GM23338 (cell line): Measurements from ENCODE around the gene MARCHF10. TPM values are rescaled to one million over a fixed set of nuclear protein-coding genes. Genes with fewer than 3 reads are reported as not detected.

Experiments used
- ATAC-seq: fragments of 200-7000 bp; cut with Tn5 transposase; 3 replicates; pipeline ENCODE4 v1.9.1; 2020
- DNase-seq: peaks from one replicate; pipeline ENCODE4 v3.0.0-alpha.2; 2015; ENCODE audit warnings: low spot score
- H2AFZ ChIP-seq: fragments of 200-600 bp; sonication (generic); 2 replicates; pipeline ENCODE4 v1.8.0; 2016; ENCODE audit warnings: antibody characterized with exemption, mild to moderate bottlenecking, moderate library complexity
- H3F3A ChIP-seq: fragments of 200-600 bp; sonication (generic); replicated peaks from 2 replicates; pipeline ENCODE4 v1.8.0; 2017; ENCODE audit warnings: antibody characterized with exemption, mixed run types, low read depth
- H3K27ac ChIP-seq: fragments of 200-600 bp; sonication (generic); 2 replicates; pipeline ENCODE4 v1.6.1; 2016; ENCODE audit warnings: low read depth
- H3K27me3 ChIP-seq: fragments of 200-600 bp; sonication (generic); 2 replicates; pipeline ENCODE4 v1.8.0; 2016; ENCODE audit warnings: mild to moderate bottlenecking, mixed run types, moderate library complexity; ENCODE audit not compliant: insufficient read depth
- H3K36me3 ChIP-seq: fragments of 200-600 bp; sonication (generic); 2 replicates; pipeline ENCODE4 v1.8.0; 2016; ENCODE audit warnings: mild to moderate bottlenecking; ENCODE audit not compliant: insufficient read depth
- H3K4me1 ChIP-seq: fragments of 200-600 bp; sonication (generic); 2 replicates; pipeline ENCODE4 v1.8.0; 2016; ENCODE audit warnings: mild to moderate bottlenecking, moderate library complexity; ENCODE audit not compliant: insufficient read depth
- H3K4me2 ChIP-seq: fragments of 200-600 bp; sonication (generic); 2 replicates; pipeline ENCODE4 v1.7.1; 2017; ENCODE audit warnings: mixed run types
- H3K4me3 ChIP-seq: fragments of 200-600 bp; sonication (generic); 2 replicates; pipeline ENCODE4 v1.6.1; 2016; ENCODE audit warnings: mixed run types
- H3K79me2 ChIP-seq: fragments of 200-600 bp; sonication (generic); replicated peaks from 2 replicates; pipeline ENCODE4 v1.8.0; 2017; ENCODE audit warnings: mild to moderate bottlenecking; ENCODE audit not compliant: insufficient read depth
- H3K9me2 ChIP-seq: fragments of 200-600 bp; sonication (generic); 2 replicates; pipeline ENCODE4 v1.8.0; 2017; ENCODE audit not compliant: insufficient read depth
- H4K20me1 ChIP-seq: fragments of 200-600 bp; sonication (generic); replicated peaks from 2 replicates; pipeline ENCODE4 v1.8.0; 2017; ENCODE audit warnings: mild to moderate bottlenecking; ENCODE audit not compliant: insufficient read depth
- H3K27ac Mint-ChIP-seq: 2 replicates; pipeline ENCODE4 v1.8.0; 2020; ENCODE audit warnings: inconsistent platforms, mild to moderate bottlenecking, moderate library complexity, mixed read lengths
- H3K27me3 Mint-ChIP-seq: 3 replicates; pipeline ENCODE4 v1.8.0; 2022; ENCODE audit warnings: low read depth, mild to moderate bottlenecking, moderate library complexity, mixed read lengths, inconsistent platforms; ENCODE audit not compliant: insufficient read depth, poor library complexity
- H3K36me3 Mint-ChIP-seq: 3 replicates; pipeline ENCODE4 v1.8.0; 2021; ENCODE audit warnings: low read depth, mild to moderate bottlenecking, inconsistent platforms, moderate library complexity, mixed read lengths
- H3K4me1 Mint-ChIP-seq: 3 replicates; pipeline ENCODE4 v1.8.0; 2020; ENCODE audit warnings: mild to moderate bottlenecking, inconsistent platforms, mixed read lengths
- H3K4me3 Mint-ChIP-seq: 3 replicates; pipeline ENCODE4 v1.8.0; 2021; ENCODE audit warnings: moderate library complexity, mild to moderate bottlenecking, inconsistent platforms, mixed read lengths
- H3K9me3 Mint-ChIP-seq: 3 replicates; pipeline ENCODE4 v1.8.0; 2020; ENCODE audit warnings: moderate library complexity, mild to moderate bottlenecking, inconsistent platforms, mixed read lengths
- EZH2 ChIP-seq: fragments of 200-600 bp; sonication (generic); IDR thresholded peaks from one replicate; pipeline ENCODE4 v1.8.0; 2017; ENCODE audit warnings: antibody characterized with exemption, mild to moderate bottlenecking, low read depth; ENCODE audit not compliant: unreplicated experiment
- EZH2phosphoT487 ChIP-seq: fragments of 200-600 bp; sonication (generic); IDR thresholded peaks from one replicate; pipeline ENCODE4 v1.8.1; 2018; ENCODE audit warnings: antibody characterized with exemption; ENCODE audit not compliant: unreplicated experiment
- JUNB ChIP-seq: IDR thresholded peaks from one replicate; pipeline ENCODE4 v1.6.1; 2016; ENCODE audit warnings: antibody characterized with exemption; ENCODE audit not compliant: unreplicated experiment
- POLR2AphosphoS5 ChIP-seq: IDR thresholded peaks from 2 replicates; pipeline ENCODE4 v1.6.1; 2016; ENCODE audit warnings: antibody characterized with exemption, low read depth
- polyA plus RNA-seq: library from polyadenylated mRNA; unstranded; fragments of >200 nt; fragmentation: Nextera tagmentation; extraction: Ambion mirVana; gene quantifications from 2 replicates; pipeline ENCODE4 v1.2.1, GENCODE V29; 2016
- total RNA-seq: library from RNA; depleted of rRNA; stranded (reverse); fragments of >200 nt; shearing (Covaris generic); gene quantifications from 2 replicates; pipeline ENCODE4 v1.2.3, GENCODE V29; 2014
- TF ChIP-seq, protein P1 (sequence below): IDR thresholded peaks from one replicate; pipeline ENCODE4 v1.6.1; 2018; ENCODE audit warnings: antibody characterized with exemption; ENCODE audit not compliant: unreplicated experiment
- TF ChIP-seq, protein P2 (sequence below), 2 experiments: fragments of 200-600 bp in 1 of 2; sonication (generic) in 1 of 2; conservative IDR thresholded peaks; 2 replicates each; pipeline versions ENCODE4 v1.5.1 to v1.6.1; 2016 to 2017; ENCODE audit warnings: antibody characterized with exemption in 2 of 2, low read depth in 2 of 2, mild to moderate bottlenecking in 2 of 2, moderate library complexity in 1 of 2
- TF ChIP-seq, protein P3 (sequence below): fragments of 250-450 bp; sonication (Bioruptor Pico); IDR thresholded peaks from 2 replicates; pipeline ENCODE4 v1.5.0; 2020; ENCODE audit warnings: mild to moderate bottlenecking, moderate library complexity

Gene MARCHF10
- total and polyA plus RNA-seq, 2 experiments from 2014 or later = 0.50 TPM; not detected in 1

DNA sequence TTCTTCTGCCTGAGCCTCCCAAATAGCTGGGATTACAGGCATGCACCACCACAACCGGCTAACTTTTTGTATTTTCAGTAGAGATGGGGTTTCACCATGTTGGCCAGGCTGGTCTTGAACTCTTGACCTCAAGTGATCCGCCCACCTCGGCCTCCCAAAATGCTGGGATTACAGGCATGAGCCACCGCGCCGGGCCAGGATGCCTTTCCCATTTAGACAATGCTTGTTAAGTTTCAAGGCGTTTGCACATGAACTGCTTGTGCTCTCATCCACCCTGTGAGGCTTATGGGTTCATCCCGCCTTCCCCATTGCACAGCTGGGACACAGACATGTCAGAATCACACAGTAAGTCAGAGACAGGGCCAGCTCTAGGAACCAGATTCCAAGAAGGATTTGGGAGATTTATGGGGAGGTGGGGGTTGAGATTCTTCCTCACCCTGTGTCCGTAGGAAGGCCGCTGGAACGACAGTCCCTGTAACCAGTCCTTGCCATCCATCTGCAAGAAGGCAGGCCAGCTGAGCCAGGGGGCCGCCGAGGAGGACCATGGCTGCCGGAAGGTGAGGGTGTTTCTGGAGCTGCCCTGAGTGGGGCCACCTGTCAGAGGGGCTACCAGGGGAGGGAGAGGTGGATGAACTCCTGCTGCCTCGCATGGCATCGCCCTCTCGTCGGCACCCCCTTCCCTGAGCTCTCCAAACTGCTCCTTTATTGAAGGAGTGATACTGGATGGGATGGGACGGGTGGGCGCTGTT is 134.3 kb downstream of the MARCHF10 start (continued):
- TF ChIP-seq, protein P1, sequence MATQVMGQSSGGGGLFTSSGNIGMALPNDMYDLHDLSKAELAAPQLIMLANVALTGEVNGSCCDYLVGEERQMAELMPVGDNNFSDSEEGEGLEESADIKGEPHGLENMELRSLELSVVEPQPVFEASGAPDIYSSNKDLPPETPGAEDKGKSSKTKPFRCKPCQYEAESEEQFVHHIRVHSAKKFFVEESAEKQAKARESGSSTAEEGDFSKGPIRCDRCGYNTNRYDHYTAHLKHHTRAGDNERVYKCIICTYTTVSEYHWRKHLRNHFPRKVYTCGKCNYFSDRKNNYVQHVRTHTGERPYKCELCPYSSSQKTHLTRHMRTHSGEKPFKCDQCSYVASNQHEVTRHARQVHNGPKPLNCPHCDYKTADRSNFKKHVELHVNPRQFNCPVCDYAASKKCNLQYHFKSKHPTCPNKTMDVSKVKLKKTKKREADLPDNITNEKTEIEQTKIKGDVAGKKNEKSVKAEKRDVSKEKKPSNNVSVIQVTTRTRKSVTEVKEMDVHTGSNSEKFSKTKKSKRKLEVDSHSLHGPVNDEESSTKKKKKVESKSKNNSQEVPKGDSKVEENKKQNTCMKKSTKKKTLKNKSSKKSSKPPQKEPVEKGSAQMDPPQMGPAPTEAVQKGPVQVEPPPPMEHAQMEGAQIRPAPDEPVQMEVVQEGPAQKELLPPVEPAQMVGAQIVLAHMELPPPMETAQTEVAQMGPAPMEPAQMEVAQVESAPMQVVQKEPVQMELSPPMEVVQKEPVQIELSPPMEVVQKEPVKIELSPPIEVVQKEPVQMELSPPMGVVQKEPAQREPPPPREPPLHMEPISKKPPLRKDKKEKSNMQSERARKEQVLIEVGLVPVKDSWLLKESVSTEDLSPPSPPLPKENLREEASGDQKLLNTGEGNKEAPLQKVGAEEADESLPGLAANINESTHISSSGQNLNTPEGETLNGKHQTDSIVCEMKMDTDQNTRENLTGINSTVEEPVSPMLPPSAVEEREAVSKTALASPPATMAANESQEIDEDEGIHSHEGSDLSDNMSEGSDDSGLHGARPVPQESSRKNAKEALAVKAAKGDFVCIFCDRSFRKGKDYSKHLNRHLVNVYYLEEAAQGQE = no peak
- TF ChIP-seq, protein P2, sequence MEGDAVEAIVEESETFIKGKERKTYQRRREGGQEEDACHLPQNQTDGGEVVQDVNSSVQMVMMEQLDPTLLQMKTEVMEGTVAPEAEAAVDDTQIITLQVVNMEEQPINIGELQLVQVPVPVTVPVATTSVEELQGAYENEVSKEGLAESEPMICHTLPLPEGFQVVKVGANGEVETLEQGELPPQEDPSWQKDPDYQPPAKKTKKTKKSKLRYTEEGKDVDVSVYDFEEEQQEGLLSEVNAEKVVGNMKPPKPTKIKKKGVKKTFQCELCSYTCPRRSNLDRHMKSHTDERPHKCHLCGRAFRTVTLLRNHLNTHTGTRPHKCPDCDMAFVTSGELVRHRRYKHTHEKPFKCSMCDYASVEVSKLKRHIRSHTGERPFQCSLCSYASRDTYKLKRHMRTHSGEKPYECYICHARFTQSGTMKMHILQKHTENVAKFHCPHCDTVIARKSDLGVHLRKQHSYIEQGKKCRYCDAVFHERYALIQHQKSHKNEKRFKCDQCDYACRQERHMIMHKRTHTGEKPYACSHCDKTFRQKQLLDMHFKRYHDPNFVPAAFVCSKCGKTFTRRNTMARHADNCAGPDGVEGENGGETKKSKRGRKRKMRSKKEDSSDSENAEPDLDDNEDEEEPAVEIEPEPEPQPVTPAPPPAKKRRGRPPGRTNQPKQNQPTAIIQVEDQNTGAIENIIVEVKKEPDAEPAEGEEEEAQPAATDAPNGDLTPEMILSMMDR (conservative IDR thresholded peaks at IDR 0.05; ENCODE audit: low read depth in 2 of 2) = no peak
- no peak for TF ChIP-seq EZH2

DNA sequence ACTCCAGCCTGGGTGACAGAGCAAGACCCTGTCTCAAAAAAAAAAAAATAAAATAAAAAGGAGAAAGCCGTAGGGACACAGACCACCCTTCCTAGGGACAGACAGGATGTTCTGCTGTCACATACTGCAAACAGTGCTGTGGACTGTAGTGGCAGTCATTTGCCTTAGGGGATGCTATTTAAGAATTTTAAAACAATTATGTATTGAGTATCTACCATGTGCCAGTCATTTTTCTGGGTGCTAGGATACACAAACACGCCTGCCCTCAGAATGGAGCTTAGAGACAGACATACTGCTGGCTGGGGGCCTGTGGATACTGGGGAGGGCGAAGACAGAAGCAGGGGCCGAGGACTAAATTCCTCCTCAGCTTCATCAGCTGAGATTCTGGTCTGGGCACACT is 135.2 kb downstream of the MARCHF10 start:
- no peak overlapping the region for H3K4me3 ChIP-seq
- Mint-ChIP-seq H3K27ac (no peak overlapping the region), H3K4me1 (no peaks in the 10 kb centered on the region; the same call in 1 of the 3 replicates), H3K9me3 (no peaks in the 10 kb centered on the region), H3K36me3 (no peaks in the 10 kb centered on the region; the same call in 2 of the 3 replicates), H3K4me3 (no peak overlapping the region), H3K27me3 (peaks cover 7% of the 10 kb centered on the region)
- no peak overlapping the region for H3K4me2 ChIP-seq
- H3K79me2 ChIP-seq = no peaks in the 10 kb centered on the region
- no peaks in the 10 kb centered on the region for H3K4me1 ChIP-seq
- no peaks in the 10 kb centered on the region for H3K27me3 ChIP-seq
- H3K27ac ChIP-seq = no peak overlapping the region
- DNase-seq (no peak), ATAC-seq (no peak)
- H3F3A ChIP-seq = no peaks in the 10 kb centered on the region
- H3K36me3 ChIP-seq = no peaks in the 10 kb centered on the region
- H4K20me1 ChIP-seq = no peaks in the 10 kb centered on the region
- no peaks in the 10 kb centered on the region for H3K9me2 ChIP-seq
- H2AFZ ChIP-seq = no peak overlapping the region
- TF ChIP-seq EZH2phosphoT487 = no peak
- TF ChIP-seq JUNB = no peak
- TF ChIP-seq, protein P2 (conservative IDR thresholded peaks at IDR 0.05; ENCODE audit: low read depth in 2 of 2) = no peak
- no peak for TF ChIP-seq POLR2AphosphoS5
- TF ChIP-seq, protein P3, sequence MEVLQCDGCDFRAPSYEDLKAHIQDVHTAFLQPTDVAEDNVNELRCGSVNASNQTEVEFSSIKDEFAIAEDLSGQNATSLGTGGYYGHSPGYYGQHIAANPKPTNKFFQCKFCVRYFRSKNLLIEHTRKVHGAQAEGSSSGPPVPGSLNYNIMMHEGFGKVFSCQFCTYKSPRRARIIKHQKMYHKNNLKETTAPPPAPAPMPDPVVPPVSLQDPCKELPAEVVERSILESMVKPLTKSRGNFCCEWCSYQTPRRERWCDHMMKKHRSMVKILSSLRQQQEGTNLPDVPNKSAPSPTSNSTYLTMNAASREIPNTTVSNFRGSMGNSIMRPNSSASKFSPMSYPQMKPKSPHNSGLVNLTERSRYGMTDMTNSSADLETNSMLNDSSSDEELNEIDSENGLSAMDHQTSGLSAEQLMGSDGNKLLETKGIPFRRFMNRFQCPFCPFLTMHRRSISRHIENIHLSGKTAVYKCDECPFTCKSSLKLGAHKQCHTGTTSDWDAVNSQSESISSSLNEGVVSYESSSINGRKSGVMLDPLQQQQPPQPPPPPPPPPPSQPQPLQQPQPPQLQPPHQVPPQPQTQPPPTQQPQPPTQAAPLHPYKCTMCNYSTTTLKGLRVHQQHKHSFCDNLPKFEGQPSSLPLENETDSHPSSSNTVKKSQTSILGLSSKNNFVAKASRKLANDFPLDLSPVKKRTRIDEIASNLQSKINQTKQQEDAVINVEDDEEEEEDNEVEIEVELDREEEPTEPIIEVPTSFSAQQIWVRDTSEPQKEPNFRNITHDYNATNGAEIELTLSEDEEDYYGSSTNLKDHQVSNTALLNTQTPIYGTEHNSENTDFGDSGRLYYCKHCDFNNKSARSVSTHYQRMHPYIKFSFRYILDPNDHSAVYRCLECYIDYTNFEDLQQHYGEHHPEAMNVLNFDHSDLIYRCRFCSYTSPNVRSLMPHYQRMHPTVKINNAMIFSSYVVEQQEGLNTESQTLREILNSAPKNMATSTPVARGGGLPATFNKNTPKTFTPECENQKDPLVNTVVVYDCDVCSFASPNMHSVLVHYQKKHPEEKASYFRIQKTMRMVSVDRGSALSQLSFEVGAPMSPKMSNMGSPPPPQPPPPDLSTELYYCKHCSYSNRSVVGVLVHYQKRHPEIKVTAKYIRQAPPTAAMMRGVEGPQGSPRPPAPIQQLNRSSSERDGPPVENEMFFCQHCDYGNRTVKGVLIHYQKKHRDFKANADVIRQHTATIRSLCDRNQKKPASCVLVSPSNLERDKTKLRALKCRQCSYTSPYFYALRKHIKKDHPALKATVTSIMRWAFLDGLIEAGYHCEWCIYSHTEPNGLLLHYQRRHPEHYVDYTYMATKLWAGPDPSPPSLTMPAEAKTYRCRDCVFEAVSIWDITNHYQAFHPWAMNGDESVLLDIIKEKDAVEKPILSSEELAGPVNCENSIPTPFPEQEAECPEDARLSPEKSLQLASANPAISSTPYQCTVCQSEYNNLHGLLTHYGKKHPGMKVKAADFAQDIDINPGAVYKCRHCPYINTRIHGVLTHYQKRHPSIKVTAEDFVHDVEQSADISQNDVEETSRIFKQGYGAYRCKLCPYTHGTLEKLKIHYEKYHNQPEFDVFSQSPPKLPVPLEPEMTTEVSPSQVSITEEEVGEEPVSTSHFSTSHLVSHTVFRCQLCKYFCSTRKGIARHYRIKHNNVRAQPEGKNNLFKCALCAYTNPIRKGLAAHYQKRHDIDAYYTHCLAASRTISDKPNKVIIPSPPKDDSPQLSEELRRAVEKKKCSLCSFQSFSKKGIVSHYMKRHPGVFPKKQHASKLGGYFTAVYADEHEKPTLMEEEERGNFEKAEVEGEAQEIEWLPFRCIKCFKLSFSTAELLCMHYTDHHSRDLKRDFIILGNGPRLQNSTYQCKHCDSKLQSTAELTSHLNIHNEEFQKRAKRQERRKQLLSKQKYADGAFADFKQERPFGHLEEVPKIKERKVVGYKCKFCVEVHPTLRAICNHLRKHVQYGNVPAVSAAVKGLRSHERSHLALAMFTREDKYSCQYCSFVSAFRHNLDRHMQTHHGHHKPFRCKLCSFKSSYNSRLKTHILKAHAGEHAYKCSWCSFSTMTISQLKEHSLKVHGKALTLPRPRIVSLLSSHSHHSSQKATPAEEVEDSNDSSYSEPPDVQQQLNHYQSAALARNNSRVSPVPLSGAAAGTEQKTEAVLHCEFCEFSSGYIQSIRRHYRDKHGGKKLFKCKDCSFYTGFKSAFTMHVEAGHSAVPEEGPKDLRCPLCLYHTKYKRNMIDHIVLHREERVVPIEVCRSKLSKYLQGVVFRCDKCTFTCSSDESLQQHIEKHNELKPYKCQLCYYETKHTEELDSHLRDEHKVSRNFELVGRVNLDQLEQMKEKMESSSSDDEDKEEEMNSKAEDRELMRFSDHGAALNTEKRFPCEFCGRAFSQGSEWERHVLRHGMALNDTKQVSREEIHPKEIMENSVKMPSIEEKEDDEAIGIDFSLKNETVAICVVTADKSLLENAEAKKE (CRISPR knock-in tag) = no peak
